ENCODE measurements around the gene ARHGEF17. TPM values are rescaled to one million over a fixed set of nuclear protein-coding genes. Genes with fewer than 3 reads are reported as not detected.
A peak's percentile ranks its signal among the peaks of the same experiment; 100 is the strongest.

Gene ARHGEF17
- total RNA-seq, 2 donors from 2014 or later, result 8.6 to 13.4 TPM

- no peak for TF ChIP-seq CTCF (IDR thresholded peaks at IDR 0.05)
- no peak for DNase-seq
- intact Hi-C loops (cut with DNase I), result no loop called here
- Histone ChIP-seq H3K27ac (no peak overlapping the region), H3K27me3 (no peaks in the 10 kb centered on the region), H3K36me3 (no peaks in the 10 kb centered on the region), H3K4me3 (no peak overlapping the region), H3K9ac (ENCODE audit: low read depth in 2 of 2, low read length in 2 of 2) (no peak overlapping the region), H3K9me3 (no peaks in the 10 kb centered on the region), H3K4me1 (no peaks in the 10 kb centered on the region)
Measured at GRCh38 chr11:73366953-73367352, 58.9 kb downstream of the ARHGEF17 start.

- DNase-seq, result no peak
- H3K36me3 ChIP-seq, result no peaks in the 10 kb centered on the region
- H3K4me3 ChIP-seq, result no peak overlapping the region
- H3K9ac ChIP-seq (ENCODE audit: low read depth in 2 of 2, low read length in 2 of 2), result no peak overlapping the region
- H3K4me1 ChIP-seq, result no peaks in the 10 kb centered on the region
- intact Hi-C loops (cut with DNase I), result no loop called here
- no peaks in the 10 kb centered on the region for H3K9me3 ChIP-seq
- H3K27me3 ChIP-seq, result no peaks in the 10 kb centered on the region
- TF ChIP-seq CTCF (IDR thresholded peaks at IDR 0.05), result no peak
- no peak overlapping the region for H3K27ac ChIP-seq
Measured at GRCh38 chr11:73367482-73368024, 59.5 kb downstream of the ARHGEF17 start.

DNA sequence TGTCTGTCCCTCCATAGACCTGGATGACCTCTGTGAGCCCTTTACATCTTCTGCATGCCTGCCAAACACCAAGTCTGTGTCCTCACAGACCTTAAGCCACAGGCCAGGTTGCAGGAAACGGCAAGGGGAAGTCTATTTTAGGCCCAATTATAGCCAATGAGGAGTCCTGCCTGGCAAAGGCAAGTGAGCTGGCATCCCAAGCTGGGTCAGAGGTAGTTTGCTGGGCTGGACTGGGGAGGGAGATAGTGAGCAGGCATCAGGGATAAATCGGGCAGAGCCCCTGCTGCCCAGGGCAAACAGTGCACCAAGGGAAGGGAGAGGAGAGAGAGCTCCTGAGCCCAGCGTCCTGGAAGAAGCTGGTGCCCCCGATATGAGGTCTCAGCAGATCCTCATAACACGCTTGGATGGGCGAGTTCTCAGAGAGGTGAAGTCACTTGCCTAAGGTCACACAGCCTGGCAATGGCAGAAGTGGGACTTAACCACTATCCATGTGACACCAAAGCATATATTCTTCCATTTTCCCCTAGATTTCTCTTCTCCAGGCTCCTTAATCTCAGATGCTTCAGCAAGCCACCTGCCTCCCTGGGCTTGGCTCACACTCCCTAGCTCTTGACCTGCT is 64.4 kb downstream of the ARHGEF17 start:
- no peaks in the 10 kb centered on the region for H3K9me3 ChIP-seq
- H3K4me3 ChIP-seq, result no peak overlapping the region
- no peak for DNase-seq
- H3K27me3 ChIP-seq, result no peaks in the 10 kb centered on the region
- intact Hi-C loops (cut with DNase I), result no loop called here
- H3K4me1 ChIP-seq, result no peaks in the 10 kb centered on the region
- H3K36me3 ChIP-seq, result no peaks in the 10 kb centered on the region
- TF ChIP-seq CTCF (IDR thresholded peaks at IDR 0.05), result no peak
- no peak overlapping the region for H3K9ac ChIP-seq (ENCODE audit: low read depth in 2 of 2, low read length in 2 of 2)
- no peak overlapping the region for H3K27ac ChIP-seq

DNA sequence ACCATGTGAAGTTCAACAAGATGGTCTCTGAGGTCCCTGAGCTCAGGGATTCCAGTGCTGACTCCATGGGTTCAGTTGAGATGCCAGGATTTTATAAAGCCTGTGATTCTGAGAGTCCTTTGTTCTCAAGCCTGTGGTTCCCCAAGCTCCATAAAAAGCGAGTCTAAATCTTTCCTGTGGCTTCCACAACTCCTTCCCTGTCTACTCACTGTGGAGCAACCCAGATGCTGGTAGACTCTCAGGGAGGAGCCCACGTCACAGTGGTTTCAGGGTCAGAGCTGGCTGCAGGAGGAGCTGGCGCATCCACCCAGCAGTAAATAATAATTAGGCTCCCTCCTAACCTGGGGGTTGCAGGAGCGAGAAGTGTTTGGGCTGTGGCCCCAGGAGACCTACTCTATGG is 66.1 kb downstream of the ARHGEF17 start:
- Histone ChIP-seq H3K27ac (no peak overlapping the region), H3K9ac (ENCODE audit: low read depth in 2 of 2, low read length in 2 of 2) (no peak overlapping the region), H3K27me3 (no peaks in the 10 kb centered on the region), H3K9me3 (no peaks in the 10 kb centered on the region), H3K4me1 (no peaks in the 10 kb centered on the region), H3K4me3 (no peak overlapping the region), H3K36me3 (no peaks in the 10 kb centered on the region)
- no peak for DNase-seq
- no peak for TF ChIP-seq CTCF (IDR thresholded peaks at IDR 0.05)
- intact Hi-C loops (cut with DNase I), result no loop called here

GRCh38 chr11:73375830-73376159 is 67.7 kb downstream of the ARHGEF17 start:
- Histone ChIP-seq H3K36me3 (no peaks in the 10 kb centered on the region), H3K27ac (peak overlapping the region; percentile 74), H3K4me3 (peak overlapping the region; percentile 91), H3K9me3 (no peaks in the 10 kb centered on the region), H3K9ac (ENCODE audit: low read depth in 2 of 2, low read length in 2 of 2) (peak overlapping the region; percentile 46 to 64), H3K27me3 (no peaks in the 10 kb centered on the region), H3K4me1 (no peaks in the 10 kb centered on the region)
- intact Hi-C loops (cut with DNase I), result no loop called here
- DNase-seq, result no peak
- no peak for TF ChIP-seq CTCF (IDR thresholded peaks at IDR 0.05)
